ENCODE data around the gene ADARB2.

GRCh38 chr10:1605121-1605520 is 132.2 kb downstream of the ADARB2 start:
- TF ChIP-seq POLR2AphosphoS5 (IDR thresholded peaks at IDR 0.05) (no peak), POLR2A (IDR thresholded peaks at IDR 0.05; ENCODE audit: low read depth) (no peak), CTCF (IDR thresholded peaks at IDR 0.05) (no peak), EP300 (IDR thresholded peaks at IDR 0.05) (no peak)

All from esophagus muscularis mucosa (tissue), 4 donors.